ENCODE results near the gene SND1.

Gene SND1

DNA sequence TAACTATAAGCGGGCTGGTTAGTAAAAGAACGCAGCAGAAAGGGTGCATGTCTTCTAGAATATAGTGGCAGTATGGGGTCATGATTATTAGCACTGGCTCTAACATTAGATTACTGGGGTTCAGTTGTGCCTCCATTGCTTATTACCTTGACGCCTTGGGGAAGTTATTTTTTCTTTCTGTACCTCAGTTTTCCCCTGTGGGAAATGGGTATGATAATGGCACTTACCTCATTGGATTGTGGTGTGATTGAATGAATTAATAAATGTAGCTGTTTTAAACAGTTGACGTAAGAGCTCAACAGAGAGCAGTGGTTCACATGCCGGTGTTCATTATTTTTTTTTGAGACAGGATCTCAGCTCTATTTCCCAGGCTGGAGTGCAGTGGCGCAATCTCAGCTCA lies 262.7 kb downstream of the SND1 start:
- DNase-seq: no peak

DNA sequence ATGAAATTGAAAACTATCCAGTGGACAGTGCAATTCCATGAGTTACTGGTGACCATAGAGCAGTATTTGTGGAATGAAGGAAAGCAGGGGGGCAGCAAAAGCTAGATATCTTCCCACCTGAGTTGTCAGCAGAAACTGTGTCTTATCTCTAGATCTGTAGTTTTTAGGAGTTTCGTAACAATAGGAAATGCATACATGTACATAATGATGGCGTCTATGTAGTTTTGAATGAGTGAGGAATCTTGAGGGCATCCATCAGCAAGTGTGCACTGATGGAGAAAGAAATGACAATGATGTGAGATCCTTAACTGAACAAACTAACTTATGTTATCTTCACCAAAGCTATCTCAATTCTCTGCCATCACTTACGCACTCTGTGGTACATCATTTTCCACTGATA lies 264.7 kb downstream of the SND1 start:
- no peak for DNase-seq

DNA sequence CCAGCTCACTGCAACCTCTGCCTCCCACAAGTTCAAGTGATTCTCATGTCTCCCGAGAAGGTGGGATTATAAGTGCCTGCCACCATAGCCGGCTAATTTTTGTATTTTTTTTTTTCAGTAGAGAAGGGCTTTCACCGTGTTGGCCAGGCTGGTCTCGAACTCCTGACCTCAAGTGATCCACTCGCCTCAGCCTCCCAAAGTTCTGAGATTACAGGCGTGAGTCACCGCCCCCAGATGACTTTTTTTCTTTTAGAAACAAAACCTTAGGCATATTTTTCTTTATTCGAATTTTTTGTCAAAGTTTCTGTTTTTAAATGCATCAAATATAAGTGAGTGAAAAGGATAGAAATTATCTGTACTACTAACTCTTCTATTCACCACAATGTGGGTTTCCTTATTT lies 266.1 kb downstream of the SND1 start:
- no peak for DNase-seq

DNA sequence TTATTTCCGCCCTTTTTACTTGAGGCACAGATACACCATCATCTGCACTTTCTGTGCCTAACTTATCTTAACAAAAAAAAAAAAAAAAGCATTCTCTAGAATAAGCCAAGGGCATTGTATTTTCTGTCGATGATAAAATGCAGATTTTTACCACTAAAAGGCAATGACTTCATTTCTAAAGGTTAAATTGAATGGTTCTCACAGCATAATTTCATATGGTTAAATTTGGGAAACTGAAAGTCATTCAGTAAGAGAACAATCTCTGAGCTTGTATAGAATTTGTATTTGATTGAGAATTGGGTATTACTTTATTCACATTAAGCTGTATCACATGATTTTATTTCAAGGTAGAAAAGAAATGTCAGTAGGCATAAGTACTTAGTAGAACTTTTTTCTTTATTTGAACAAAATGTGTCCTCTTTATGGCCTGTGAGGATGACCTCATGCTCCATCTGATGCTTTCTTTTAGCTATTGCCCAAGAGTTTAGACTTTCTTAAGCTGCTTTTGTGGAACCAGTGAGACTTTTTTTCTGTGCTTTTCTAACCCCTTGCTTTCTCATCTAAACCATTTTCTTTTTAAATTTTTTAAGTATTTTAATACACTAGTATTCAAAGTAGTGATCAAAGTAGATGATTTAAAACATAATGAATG lies 268.9 kb downstream of the SND1 start:
- no peak for DNase-seq

DNA sequence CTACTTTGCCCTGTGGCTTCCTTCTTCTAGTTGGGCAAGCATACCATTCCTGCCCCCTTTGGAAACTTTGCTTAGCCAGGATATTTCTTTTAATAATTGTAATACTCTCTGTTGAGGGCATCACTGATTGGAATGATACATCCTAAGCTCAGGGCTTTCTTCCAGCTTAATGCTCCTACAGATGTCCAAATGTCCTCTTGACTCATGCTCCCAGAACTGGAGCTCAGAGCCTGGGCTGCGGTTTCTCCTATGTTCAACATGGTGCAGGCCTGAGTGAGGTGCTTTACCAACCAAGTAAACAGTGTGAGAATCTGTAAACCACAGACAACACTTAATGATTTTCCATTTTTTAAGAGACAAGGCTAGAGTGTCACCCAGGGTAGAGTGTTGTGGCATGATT lies 270.7 kb downstream of the SND1 start:
- no peak for DNase-seq

DNA sequence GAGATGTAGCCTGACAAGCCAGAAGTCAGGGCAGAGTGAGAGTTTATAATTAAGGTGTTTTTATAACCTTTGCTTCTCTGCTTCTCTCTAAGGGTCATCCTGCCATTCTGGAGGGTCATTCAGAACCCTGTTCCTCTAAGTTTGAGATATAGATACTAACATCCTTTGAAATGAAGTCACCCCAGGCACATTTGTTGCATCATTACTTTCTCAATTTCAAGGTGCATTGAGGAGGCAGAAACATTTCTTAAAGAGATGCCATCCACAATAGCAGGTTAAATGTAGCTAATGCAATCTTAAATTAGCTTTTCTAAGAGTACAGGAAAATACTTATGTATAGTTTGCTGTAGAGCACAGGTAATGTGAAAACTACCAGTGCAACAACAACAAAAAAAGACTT lies 272.9 kb downstream of the SND1 start:
- no peak for DNase-seq

DNA sequence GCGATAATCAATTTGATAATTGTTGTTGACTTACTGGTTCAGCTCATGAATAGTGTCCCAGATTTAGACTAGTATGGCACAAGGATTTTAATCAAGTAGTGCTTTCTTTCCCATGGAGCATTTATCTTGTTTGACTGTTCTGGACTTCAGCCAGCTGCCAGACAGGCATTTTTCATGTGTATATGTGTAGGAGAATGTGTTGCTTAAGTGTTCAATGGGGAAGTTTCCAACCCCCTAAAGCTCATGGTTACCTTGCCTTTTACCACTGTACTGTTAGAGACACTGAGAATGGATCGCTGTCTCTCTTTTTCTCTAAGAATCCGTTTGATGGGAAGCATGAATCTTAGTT lies 275.3 kb downstream of the SND1 start:
- DNase-seq: no peak

DNA sequence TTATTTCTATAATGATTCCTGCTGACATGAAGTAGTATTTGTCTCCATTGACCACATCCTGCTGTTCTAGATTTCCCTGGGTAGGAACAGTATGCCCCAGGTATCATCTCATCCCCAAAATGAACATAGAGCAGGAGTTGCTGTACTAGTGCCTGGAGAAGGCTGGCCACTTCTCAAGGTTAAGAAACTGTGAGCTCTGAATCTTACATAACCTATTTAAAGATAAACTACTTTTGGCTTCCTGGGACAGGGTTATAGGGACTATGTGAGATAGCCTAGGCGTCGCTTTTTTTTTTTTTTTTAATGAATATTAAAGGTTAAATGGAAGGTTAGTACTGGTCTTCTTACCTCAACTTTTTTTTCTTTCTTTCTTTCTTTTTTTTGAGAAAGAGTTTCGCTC lies 276.2 kb downstream of the SND1 start:
- no peak for DNase-seq

DNA sequence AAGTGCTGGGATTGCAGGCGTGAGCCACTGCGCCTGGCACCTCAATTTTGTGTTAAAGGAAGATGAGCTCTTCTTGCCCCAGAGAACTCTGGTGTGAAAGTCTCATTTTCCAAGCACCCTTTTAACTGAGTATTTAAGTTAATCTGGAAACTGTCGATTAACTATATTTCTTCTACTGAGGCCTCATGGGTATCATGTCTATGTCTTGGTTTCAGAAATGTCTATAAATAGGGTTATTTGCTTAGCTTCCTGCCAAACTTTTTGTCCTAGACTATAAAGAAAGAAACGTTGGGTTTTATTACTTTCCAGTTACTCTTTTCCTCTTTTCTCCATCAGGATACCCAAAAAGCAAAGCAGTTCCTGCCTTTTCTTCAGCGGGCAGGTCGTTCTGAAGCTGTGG lies 276.9 kb downstream of the SND1 start:
- DNase-seq: no peak

DNA sequence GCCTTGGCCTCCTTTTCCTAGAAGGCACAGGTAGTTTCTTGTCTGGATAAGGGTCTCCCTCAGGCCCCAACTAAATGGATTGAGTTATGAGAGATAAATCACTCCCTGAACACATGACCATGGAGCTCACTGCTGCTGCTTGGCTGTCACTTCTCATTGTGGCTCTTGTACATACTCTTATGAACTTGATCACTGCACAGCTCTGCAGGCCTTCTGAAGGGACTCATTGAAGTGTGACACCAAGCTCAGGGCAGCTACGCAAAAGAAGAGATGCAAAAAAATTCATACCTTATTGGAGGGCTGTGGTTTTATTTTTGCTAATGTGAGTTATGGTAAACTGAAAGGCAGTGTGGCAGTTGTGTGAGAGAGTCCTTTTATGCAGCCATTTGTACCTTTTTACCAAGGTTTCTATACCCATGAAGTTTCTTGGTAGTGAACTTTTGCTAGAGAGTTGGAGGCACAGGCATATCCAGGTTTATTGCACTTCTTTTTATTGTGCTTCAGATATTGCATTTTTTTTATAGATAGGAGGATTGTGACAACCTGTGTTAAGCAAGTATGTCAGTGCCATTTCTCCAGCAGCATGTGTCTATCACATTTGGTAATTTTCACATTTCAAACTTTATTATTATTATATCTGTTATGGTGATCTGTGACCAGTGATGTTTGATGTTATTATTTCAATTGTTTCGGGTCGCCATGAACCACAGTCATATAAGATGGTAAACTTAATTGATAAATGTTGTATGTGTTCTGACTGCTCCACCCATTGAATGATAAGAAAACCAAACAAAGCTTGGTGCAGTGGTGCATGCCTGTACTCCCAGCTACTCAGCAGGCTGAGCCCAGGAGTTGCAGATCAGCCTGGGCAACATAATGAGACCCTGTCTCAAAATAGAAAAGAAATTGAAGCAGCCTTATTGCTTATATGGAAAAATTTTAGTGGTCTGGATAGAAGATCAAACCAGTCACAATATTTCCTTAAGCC lies 278.6 kb downstream of the SND1 start:
- no peak for DNase-seq

DNA sequence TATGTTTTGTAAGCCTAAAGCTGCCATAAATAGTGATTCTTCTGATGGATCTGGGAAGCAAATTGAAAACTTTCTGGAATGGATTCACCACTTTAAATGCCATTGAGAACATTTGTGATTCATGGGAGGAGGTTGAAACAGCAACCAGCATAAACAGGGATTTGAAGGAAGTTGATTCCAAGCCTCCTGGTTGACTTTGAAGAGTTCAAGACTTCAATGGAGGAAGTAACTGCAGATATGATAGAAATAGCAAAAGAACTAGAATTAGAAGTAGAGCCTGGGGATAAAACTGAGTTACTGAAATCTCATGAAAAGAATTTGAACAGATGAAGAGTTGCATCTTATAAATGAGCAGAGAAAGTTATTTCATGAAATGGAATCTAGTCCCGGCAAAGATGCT lies 280.1 kb downstream of the SND1 start:
- no peak for DNase-seq

DNA sequence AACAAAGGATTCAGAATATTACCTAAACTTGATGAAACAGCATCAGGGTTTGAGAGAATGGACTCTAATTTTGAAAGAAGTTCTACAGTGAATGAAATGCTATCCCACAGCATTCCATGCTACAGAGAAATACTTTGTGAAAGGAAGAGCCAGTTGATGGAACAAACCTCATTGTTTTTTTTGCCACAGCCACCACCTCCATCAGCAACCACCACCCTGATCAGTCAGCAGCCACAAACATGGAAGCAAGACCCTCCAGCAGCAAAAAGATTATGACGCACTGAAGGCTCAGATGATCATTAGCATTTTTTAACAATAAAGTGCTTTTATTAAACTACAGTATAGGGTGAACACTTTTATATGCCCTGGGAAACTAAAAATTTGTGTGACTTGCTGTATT lies 280.5 kb downstream of the SND1 start:
- no peak for DNase-seq

DNA sequence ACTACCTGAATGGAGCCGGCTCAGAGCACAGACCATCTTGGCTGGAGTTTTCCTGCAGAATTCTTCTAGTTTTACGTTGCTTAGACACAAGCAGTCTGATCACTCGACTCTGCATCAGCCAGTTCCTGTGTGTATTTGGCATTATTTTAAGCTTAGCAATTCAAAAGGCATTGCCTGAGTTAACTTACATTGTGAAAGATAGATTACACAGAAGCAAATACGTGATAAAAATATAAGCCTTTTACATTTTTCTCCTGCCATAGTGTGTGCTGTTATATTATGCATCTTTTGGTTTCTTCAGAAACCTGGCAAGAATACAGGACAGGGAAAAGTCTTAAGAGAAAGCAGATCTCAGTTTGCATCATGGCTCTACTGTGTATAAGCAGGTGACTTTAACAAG lies 281.2 kb downstream of the SND1 start:
- DNase-seq: no peak

DNA sequence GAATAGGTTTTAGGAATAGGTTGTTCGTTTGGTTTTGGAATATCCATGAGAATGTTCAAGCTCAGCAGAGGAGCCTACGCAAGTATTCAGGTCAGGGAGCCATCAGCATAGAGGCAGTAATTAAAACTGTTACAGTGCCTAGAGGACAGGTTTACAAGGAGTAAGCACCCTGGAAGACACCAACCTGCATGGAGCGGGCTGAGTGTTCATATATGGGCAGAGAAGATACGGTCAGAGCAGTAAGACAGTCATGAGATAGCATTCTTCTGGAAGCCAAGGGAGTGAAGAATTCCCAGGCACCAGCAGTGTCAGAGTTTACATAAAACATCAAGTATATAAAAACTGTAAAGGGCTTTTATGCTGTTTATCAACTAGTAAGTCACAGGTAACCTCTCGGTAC lies 282.7 kb downstream of the SND1 start:
- no peak for DNase-seq

DNA sequence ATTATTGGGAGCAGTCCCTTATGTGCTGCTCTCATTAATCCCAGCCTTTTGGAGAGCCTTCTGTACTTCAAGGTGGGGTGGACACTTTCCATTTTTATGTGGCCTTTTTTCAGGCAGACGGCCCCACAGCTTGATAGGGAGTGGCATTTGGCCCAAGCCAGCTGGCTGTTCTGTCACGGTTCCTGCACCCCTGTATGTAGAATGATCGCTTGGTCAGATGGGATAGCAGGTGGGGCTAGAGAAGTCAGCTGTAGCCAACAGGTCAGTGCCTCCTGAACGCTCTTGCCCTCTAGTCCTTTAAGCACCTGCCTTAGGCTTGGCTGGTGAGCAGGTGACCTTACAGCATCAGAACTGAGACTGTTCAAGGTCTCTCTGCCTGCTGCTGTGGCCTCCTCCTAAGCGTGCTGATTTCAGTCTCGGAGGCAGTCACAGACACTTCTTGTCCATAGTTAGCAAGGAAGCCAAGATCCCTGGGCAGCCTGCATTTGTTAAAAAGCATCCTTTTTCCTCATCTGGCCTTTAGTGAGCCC lies 283.9 kb downstream of the SND1 start:
- DNase-seq: no peak

DNA sequence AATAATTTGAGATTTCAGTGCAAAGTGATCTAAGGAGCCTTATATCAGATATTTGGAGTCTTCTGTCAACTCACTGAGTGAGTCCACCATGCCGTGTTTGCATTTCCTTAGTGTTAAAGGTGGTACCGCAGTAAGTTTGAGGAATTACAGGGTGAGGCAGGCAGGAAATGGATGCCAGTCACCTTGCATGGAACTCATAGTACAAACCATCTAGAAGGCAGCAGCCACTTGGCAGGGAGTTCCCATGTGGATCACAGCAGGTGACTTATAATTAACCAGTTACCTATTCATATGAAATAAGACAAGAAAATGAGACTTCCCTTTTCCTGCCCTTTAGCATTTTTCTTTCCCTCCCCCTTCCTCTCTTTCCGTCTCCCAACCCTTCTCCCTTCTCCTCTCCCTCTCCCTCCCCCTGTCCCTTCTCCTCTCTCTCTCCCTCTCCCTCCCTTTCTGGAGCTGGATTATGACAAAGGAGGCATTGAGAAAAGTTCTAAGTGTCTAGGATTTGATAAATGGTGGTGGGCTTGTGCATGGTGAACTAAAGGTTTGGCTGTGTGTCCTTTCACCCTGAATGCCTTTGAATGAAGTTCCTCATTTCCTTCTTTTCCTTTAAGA lies 285.2 kb downstream of the SND1 start:
- DNase-seq: no peak

DNA sequence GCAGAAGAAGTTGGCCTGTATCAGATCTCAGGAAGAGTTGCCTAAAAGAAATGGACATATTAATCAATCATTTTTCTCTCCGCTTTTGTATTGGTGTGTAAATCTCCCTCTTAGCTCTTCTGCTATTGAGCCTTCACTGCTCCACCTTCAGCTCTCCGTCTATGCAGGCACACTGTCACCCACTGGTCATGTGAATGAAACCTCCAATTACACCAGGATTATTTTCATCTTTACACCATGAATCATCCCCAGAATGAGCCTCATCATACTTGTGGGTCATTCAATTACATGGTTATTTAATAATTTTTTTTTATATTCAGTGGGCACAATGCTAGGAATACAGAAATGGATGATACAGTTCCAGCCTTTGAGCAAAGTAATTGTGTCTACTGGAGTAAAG lies 286.6 kb downstream of the SND1 start:
- no peak for DNase-seq

DNA sequence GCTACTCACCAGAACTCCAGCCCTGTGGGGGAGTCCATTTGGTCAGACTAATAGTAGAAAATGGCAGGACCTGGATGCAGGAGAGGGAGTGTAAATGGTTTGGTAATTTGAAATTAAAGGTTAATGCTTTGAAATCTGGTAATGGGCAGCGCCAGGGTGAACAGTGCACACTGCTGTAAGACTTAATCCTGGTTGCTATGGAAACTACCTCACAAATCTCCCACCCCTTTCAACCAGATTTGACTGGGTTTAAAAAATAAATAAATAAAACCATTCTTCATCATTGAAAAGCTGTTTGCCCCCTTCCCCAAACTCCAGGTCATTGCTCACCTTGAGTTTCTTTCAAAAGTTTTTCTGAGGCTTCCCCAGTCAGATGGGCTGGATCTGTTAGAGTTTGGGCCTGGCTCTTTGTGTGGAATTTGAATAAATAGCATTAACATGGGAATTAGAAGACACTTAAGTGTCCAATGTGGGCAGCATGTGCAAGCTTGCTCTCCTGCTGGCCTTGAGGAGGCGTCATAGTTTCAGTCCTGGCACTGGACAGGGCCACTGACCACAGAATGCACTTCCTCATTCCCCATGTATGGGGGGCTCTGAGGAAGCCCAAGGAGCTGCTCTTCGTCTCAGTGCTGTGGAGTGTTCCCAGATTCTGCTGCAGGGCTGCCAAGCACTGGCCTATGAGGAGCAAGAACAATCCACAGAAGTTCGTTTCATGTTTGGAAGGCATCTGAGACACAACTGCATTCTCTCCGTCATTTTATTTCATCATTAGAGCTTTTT lies 288.6 kb downstream of the SND1 start:
- DNase-seq: no peak

DNA sequence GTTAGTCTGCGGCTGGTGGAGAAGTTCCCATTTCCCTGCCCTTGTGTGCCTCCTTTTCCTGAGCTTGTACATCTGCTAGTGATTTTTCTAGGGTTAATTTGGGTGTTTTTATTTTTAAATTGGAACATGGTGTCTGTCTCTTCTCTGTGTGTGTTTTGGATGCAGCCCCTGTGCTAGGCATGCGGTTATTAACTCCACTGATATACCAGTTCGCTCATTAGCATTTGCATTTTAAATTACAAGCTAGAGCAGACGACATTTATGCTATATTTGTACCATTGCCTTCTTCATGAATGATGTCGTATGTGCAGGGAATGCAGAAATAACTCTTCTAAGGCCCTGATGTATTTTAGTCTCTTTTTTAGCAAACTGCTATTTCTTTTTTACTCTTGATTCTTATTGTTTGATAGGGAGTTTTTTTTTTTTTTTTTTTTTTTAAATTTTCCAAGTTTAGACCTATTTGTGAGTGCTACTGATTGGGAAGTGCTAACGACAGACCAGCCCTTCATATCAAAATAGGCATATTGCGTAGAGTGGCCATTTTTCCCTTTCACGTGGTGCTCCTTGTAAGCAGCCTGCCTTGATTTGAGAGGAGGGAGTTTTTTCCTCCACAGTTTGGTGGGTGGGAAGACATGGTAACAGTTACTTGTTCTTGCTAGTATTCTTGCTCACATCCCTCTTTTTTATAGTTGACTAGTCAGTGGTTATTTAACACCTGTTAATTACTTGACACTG lies 289.6 kb downstream of the SND1 start:
- DNase-seq: no peak

DNA sequence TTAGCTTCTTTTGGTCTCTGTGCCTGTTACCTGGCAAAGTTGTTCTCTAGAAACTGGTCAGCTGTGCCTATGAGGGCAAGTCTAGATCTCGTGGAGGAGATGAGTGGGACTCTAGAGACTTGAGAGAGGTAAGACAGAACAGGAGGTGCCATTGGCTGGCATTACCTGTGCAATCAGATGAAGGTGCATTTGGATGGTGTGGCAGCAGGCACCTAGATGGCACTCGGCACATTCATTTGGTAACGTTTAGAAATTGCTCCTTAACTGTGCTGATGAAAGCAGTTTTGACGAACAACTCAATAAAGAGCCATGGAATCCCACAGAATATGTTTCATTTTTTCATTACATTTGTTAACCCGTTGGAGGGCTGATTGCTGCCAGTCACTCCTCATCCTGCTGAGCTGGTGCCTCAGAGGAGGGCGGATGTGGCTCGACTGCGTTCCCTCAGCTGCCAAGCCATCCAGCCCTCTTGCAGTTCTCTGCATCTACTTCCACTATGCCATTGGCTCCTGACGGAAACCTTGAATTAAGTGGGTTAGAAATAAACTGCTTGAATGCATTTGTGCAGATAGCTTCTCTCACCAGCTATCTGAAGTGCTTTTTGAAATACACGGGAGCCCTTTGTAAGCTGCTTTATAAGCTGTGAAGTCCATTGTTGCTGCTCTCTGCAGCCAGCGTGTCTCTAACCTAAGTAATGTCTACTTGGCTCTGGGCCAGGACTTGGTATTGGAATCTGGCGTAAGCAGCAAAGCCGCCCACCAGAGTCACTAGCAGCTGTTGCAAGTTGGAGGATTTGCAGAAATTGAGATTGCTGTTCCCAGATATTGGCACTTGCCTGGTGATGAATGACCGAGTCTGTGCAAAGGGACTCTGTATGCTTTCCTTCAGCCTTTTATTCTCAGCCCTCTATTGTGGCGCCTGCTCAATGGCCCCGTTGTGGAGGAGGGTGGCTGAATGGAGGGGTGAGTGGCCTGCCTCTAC lies 291.8 kb downstream of the SND1 start:
- no peak for DNase-seq

DNA sequence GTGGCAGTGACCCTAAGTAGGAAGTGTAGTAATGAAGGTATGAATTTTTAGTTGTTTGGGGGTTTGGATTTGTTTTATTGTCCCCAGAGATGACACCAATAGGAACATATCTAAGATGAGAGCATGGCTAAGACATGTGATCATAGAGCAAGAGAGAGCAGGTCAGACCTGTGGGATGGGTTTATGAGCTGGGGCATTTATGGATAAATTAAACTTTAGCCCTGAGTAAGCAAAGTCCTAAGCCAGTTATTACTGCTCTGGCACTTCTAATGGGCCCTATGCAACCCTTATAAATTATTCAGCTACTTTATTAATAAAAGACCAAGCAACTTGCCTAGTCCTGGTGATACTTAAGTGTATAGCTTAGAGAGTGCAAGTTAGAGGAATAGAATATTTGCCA lies 294.1 kb downstream of the SND1 start:
- no peak for DNase-seq
